ENCODE results near the gene DDR2. TPM values are rescaled to one million over a fixed set of nuclear protein-coding genes. Genes with fewer than 3 reads are reported as not detected.

Gene DDR2
- total RNA-seq, 1 donor from 2014 or later = 3.8 TPM

- no peak for TF ChIP-seq CTCF (IDR thresholded peaks at IDR 0.05; ENCODE audit: insufficient read depth, low read length, poor library complexity, severe bottlenecking)
- Histone ChIP-seq H3K36me3 (ENCODE audit: control insufficient read depth, insufficient read depth, low read length) (no peaks in the 10 kb centered on the region), H3K27me3 (ENCODE audit: control insufficient read depth, insufficient read depth, low read length) (no peaks in the 10 kb centered on the region), H3K4me3 (ENCODE audit: low read depth, low read length) (no peak overlapping the region)
- DNase-seq (ENCODE audit: low read depth) = no peak
These were observed 48.8 kb downstream of the DDR2 start for GRCh38 chr1:162681122-162681436.

- Histone ChIP-seq H3K36me3 (ENCODE audit: control insufficient read depth, insufficient read depth, low read length) (no peaks in the 10 kb centered on the region), H3K27me3 (ENCODE audit: control insufficient read depth, insufficient read depth, low read length) (no peaks in the 10 kb centered on the region), H3K4me3 (ENCODE audit: low read depth, low read length) (no peak overlapping the region)
- DNase-seq (ENCODE audit: low read depth) = no peak
- no peak for TF ChIP-seq CTCF (IDR thresholded peaks at IDR 0.05; ENCODE audit: insufficient read depth, low read length, poor library complexity, severe bottlenecking)
These were observed 49.8 kb downstream of the DDR2 start for GRCh38 chr1:162682013-162682419.

GRCh38 chr1:162687870-162688269 lies 55.6 kb downstream of the DDR2 start:
- H3K36me3 ChIP-seq (ENCODE audit: control insufficient read depth, insufficient read depth, low read length) = no peaks in the 10 kb centered on the region
- H3K27me3 ChIP-seq (ENCODE audit: control insufficient read depth, insufficient read depth, low read length) = no peaks in the 10 kb centered on the region
- no peak for TF ChIP-seq CTCF (IDR thresholded peaks at IDR 0.05; ENCODE audit: insufficient read depth, low read length, poor library complexity, severe bottlenecking)
- no peak for DNase-seq (ENCODE audit: low read depth)
- no peak overlapping the region for H3K4me3 ChIP-seq (ENCODE audit: low read depth, low read length)

GRCh38 chr1:162688521-162688920 lies 56.3 kb downstream of the DDR2 start:
- no peak for TF ChIP-seq CTCF (IDR thresholded peaks at IDR 0.05; ENCODE audit: insufficient read depth, low read length, poor library complexity, severe bottlenecking)
- Histone ChIP-seq H3K27me3 (ENCODE audit: control insufficient read depth, insufficient read depth, low read length) (no peaks in the 10 kb centered on the region), H3K4me3 (ENCODE audit: low read depth, low read length) (no peak overlapping the region), H3K36me3 (ENCODE audit: control insufficient read depth, insufficient read depth, low read length) (no peaks in the 10 kb centered on the region)
- no peak for DNase-seq (ENCODE audit: low read depth)

GRCh38 chr1:162688931-162689330 lies 56.7 kb downstream of the DDR2 start:
- H3K4me3 ChIP-seq (ENCODE audit: low read depth, low read length) = no peak overlapping the region
- no peaks in the 10 kb centered on the region for H3K36me3 ChIP-seq (ENCODE audit: control insufficient read depth, insufficient read depth, low read length)
- H3K27me3 ChIP-seq (ENCODE audit: control insufficient read depth, insufficient read depth, low read length) = no peaks in the 10 kb centered on the region
- no peak for TF ChIP-seq CTCF (IDR thresholded peaks at IDR 0.05; ENCODE audit: insufficient read depth, low read length, poor library complexity, severe bottlenecking)
- no peak for DNase-seq (ENCODE audit: low read depth)

GRCh38 chr1:162689745-162690671 lies 57.7 kb downstream of the DDR2 start:
- H3K4me3 ChIP-seq (ENCODE audit: low read depth, low read length) = no peak overlapping the region
- no peaks in the 10 kb centered on the region for H3K27me3 ChIP-seq (ENCODE audit: control insufficient read depth, insufficient read depth, low read length)
- no peaks in the 10 kb centered on the region for H3K36me3 ChIP-seq (ENCODE audit: control insufficient read depth, insufficient read depth, low read length)
- no peak for DNase-seq (ENCODE audit: low read depth)
- TF ChIP-seq CTCF (IDR thresholded peaks at IDR 0.05; ENCODE audit: insufficient read depth, low read length, poor library complexity, severe bottlenecking) = no peak
